ENCODE measurements around the gene SEMA3B. TPM values are rescaled to one million over a fixed set of nuclear protein-coding genes. Genes with fewer than 3 reads are reported as not detected.

Gene SEMA3B
- total and polyA plus RNA-seq, 7 experiments from 2014 or later, result 0.73 to 3.7 (median 1.4) TPM; not detected in 2

GRCh38 chr3:50245251-50245745 lies 23.6 kb upstream of the SEMA3B start:
- peak overlapping the region in 8 of 9 donors; percentile 80 to 96 (median 95) for H3K27ac Mint-ChIP-seq
- Histone ChIP-seq H3K27me3 (ENCODE audit: control insufficient read depth in 2 of 2, insufficient read depth in 2 of 2, low read length in 2 of 2) (no peaks in the 10 kb centered on the region), H3K36me3 (ENCODE audit: control insufficient read depth in 2 of 3, insufficient read depth in 3 of 3, low read length in 3 of 3) (peaks cover 0 to 33% (median 0%) of the 10 kb centered on the region in 3 experiments), H3K27ac (ENCODE audit: low read depth, low read length) (peak overlapping the region; percentile 88), H3K4me1 (ENCODE audit: control insufficient read depth in 2 of 2, insufficient read depth in 2 of 2, low read length in 2 of 2) (peaks cover 63 to 88% of the 10 kb centered on the region in 2 donors), H3K9me3 (ENCODE audit: control insufficient read depth in 2 of 3, low read length in 3 of 3) (no peaks in the 10 kb centered on the region), H3K4me3 (ENCODE audit: low read length) (peak overlapping the region; percentile 52)
- DNase-seq (no peak), ATAC-seq (no peak)
- no peaks in the 10 kb centered on the region for H3K9me3 Mint-ChIP-seq
- intact Hi-C loops (cut with micrococcal nuclease), result no loop called here
- peaks cover 53 to 88% (median 74%) of the 10 kb centered on the region in 7 donors for H3K4me1 Mint-ChIP-seq
- POLR2A ChIA-PET, result interaction anchor here (15.6 kb wide), 1 partner anchor 13 kb away, joined by 253 read pairs; the partner anchor contains the start of gene GNAI2
- CTCF ChIA-PET, result interaction anchor here (0.7 to 9.5 kb wide), 2 partner anchors 15 to 1456 kb away, joined by 7 to 211 read pairs; partner anchors contain the start of gene GNAI2
- H3K36me3 Mint-ChIP-seq, result peaks cover 0 to 8% (median 0%) of the 10 kb centered on the region in 5 donors
- peak overlapping the region; percentile 65 to 89 (median 82) for H3K4me3 Mint-ChIP-seq
- H3K27me3 Mint-ChIP-seq, result no peaks in the 10 kb centered on the region

GRCh38 chr3:50245831-50246516 lies 23.0 kb upstream of the SEMA3B start:
- Histone ChIP-seq H3K27ac (ENCODE audit: low read depth, low read length) (peak overlapping the region; percentile 88), H3K4me1 (ENCODE audit: control insufficient read depth in 2 of 2, insufficient read depth in 2 of 2, low read length in 2 of 2) (peaks cover 61 to 87% of the 10 kb centered on the region in 2 donors), H3K4me3 (ENCODE audit: low read length) (peak overlapping the region; percentile 52), H3K27me3 (ENCODE audit: control insufficient read depth in 2 of 2, insufficient read depth in 2 of 2, low read length in 2 of 2) (no peaks in the 10 kb centered on the region), H3K36me3 (ENCODE audit: control insufficient read depth in 2 of 3, insufficient read depth in 3 of 3, low read length in 3 of 3) (peaks cover 0 to 34% (median 0%) of the 10 kb centered on the region in 3 experiments), H3K9me3 (ENCODE audit: control insufficient read depth in 2 of 3, low read length in 3 of 3) (no peaks in the 10 kb centered on the region)
- H3K4me3 Mint-ChIP-seq, result peak overlapping the region; percentile 77 to 89 (median 82)
- no peaks in the 10 kb centered on the region for H3K27me3 Mint-ChIP-seq
- H3K27ac Mint-ChIP-seq, result peak overlapping the region; percentile 80 to 96 (median 95)
- peak; percentile 90 for ATAC-seq
- ChIA-PET CTCF (interaction anchor here (0.6 to 9.5 kb wide), 17 partner anchors 10 to 1681 kb away, joined by 3 to 211 read pairs (median 5); partner anchors contain the start of genes GNAI2 and IFRD2), POLR2A (interaction anchor here (0.7 to 15.6 kb wide), 7 partner anchors 14 to 1253 kb away, joined by 3 to 253 read pairs (median 5); partner anchors contain the start of gene GNAI2)
- intact Hi-C loops (cut with micrococcal nuclease), result loop anchor here (1.0 kb wide), 7 partner anchors 8 to 54 kb away; partner anchors contain the start of genes HYAL3 (in 2 of the 2) and NAA80 (in 2 of the 2)
- no peaks in the 10 kb centered on the region for H3K9me3 Mint-ChIP-seq
- DNase-seq, result peak; percentile 88 to 99 (median 94)
- H3K4me1 Mint-ChIP-seq, result peaks cover 57 to 90% (median 74%) of the 10 kb centered on the region in 7 donors
- peaks cover 0 to 9% (median 0%) of the 10 kb centered on the region in 5 donors for H3K36me3 Mint-ChIP-seq

GRCh38 chr3:50246517-50246954 lies 22.4 kb upstream of the SEMA3B start:
- intact Hi-C loops (cut with micrococcal nuclease), result loop anchor here (1.0 kb wide), 7 partner anchors 8 to 54 kb away; partner anchors contain the start of genes HYAL3 (in 2 of the 2) and NAA80 (in 2 of the 2)
- Histone ChIP-seq H3K4me3 (ENCODE audit: low read length) (peak overlapping the region; percentile 52), H3K27ac (ENCODE audit: low read depth, low read length) (peak overlapping the region; percentile 88), H3K27me3 (ENCODE audit: control insufficient read depth in 2 of 2, insufficient read depth in 2 of 2, low read length in 2 of 2) (no peaks in the 10 kb centered on the region), H3K9me3 (ENCODE audit: control insufficient read depth in 2 of 3, low read length in 3 of 3) (no peaks in the 10 kb centered on the region), H3K4me1 (ENCODE audit: control insufficient read depth in 2 of 2, insufficient read depth in 2 of 2, low read length in 2 of 2) (peaks cover 61 to 87% of the 10 kb centered on the region in 2 donors), H3K36me3 (ENCODE audit: control insufficient read depth in 2 of 3, insufficient read depth in 3 of 3, low read length in 3 of 3) (peaks cover 0 to 37% (median 0%) of the 10 kb centered on the region in 3 experiments)
- Mint-ChIP-seq H3K9me3 (no peaks in the 10 kb centered on the region), H3K36me3 (peaks cover 0 to 14% (median 0%) of the 10 kb centered on the region in 5 donors), H3K4me1 (peaks cover 55 to 90% (median 74%) of the 10 kb centered on the region in 7 donors), H3K27me3 (no peaks in the 10 kb centered on the region), H3K4me3 (peak overlapping the region; percentile 77 to 89 (median 82)), H3K27ac (peak overlapping the region; percentile 80 to 96 (median 95))
- POLR2A ChIA-PET, result interaction anchor here (0.6 to 15.6 kb wide), 13 partner anchors 8 to 1253 kb away, joined by 3 to 253 read pairs (median 4); partner anchors contain the start of genes GNAI2, HYAL3 and NAA80
- CTCF ChIA-PET, result interaction anchor here (0.6 to 9.5 kb wide), 17 partner anchors 9 to 1680 kb away, joined by 3 to 211 read pairs (median 5); partner anchors contain the start of genes GNAI2 and IFRD2
- DNase-seq (peak in 8 of 9 donors; percentile 78 to 91 (median 84)), ATAC-seq (peak; percentile 82)

- Mint-ChIP-seq H3K4me1 (peaks cover 48 to 76% (median 58%) of the 10 kb centered on the region in 7 donors), H3K4me3 (peak overlapping the region in 5 of 10 donors; percentile 13 to 47 (median 26)), H3K27ac (peak overlapping the region; percentile 44 to 96 (median 82)), H3K36me3 (peaks cover 0 to 16% (median 0%) of the 10 kb centered on the region in 5 donors), H3K27me3 (no peaks in the 10 kb centered on the region), H3K9me3 (no peaks in the 10 kb centered on the region)
- no peak for DNase-seq
- Histone ChIP-seq H3K9me3 (ENCODE audit: control insufficient read depth in 2 of 3, low read length in 3 of 3) (no peaks in the 10 kb centered on the region), H3K27me3 (ENCODE audit: control insufficient read depth in 2 of 2, insufficient read depth in 2 of 2, low read length in 2 of 2) (no peaks in the 10 kb centered on the region), H3K4me3 (ENCODE audit: low read length) (no peak overlapping the region), H3K4me1 (ENCODE audit: control insufficient read depth in 2 of 2, insufficient read depth in 2 of 2, low read length in 2 of 2) (peaks cover 43 to 72% of the 10 kb centered on the region in 2 donors), H3K36me3 (ENCODE audit: control insufficient read depth in 2 of 3, insufficient read depth in 3 of 3, low read length in 3 of 3) (peaks cover 6 to 55% (median 8%) of the 10 kb centered on the region in 3 experiments), H3K27ac (ENCODE audit: low read depth, low read length) (peak overlapping the region; percentile 88)
- POLR2A ChIA-PET, result interaction anchor here (0.8 to 15.6 kb wide), 5 partner anchors 8 to 89 kb away, joined by 3 to 253 read pairs (median 4); partner anchors contain the start of gene GNAI2
- CTCF ChIA-PET, result interaction anchor here (0.6 to 9.5 kb wide), 5 partner anchors 11 to 1005 kb away, joined by 3 to 211 read pairs (median 8); partner anchors contain the start of gene GNAI2
- ATAC-seq, result no peak
- intact Hi-C loops (cut with micrococcal nuclease), result no loop called here
Observed at GRCh38 chr3:50248387-50248786, 20.6 kb upstream of the SEMA3B start.

GRCh38 chr3:50249457-50249856 lies 19.5 kb upstream of the SEMA3B start:
- DNase-seq (no peak), ATAC-seq (no peak)
- intact Hi-C loops (cut with micrococcal nuclease), result no loop called here
- POLR2A ChIA-PET, result interaction anchor here (1.7 to 15.6 kb wide), 2 partner anchors 9 to 17 kb away, joined by 5 to 253 read pairs; partner anchors contain the start of gene GNAI2
- H3K4me1 ChIP-seq (ENCODE audit: control insufficient read depth in 2 of 2, insufficient read depth in 2 of 2, low read length in 2 of 2), result peaks cover 38 to 64% of the 10 kb centered on the region in 2 donors
- CTCF ChIA-PET, result interaction anchor here (1.3 to 2.3 kb wide), 5 partner anchors 10 to 57 kb away, joined by 4 to 12 read pairs (median 6); no protein-coding TSS in a partner anchor
- peaks cover 6 to 61% (median 8%) of the 10 kb centered on the region in 3 experiments for H3K36me3 ChIP-seq (ENCODE audit: control insufficient read depth in 2 of 3, insufficient read depth in 3 of 3, low read length in 3 of 3)
- peak overlapping the region; percentile 88 for H3K27ac ChIP-seq (ENCODE audit: low read depth, low read length)
- peaks cover 0 to 13% (median 0%) of the 10 kb centered on the region in 5 donors for H3K36me3 Mint-ChIP-seq
- peaks cover 37 to 71% (median 54%) of the 10 kb centered on the region in 7 donors for H3K4me1 Mint-ChIP-seq
- H3K27ac Mint-ChIP-seq, result peak overlapping the region in 5 of 9 donors; percentile 25 to 96 (median 59)
- H3K9me3 ChIP-seq (ENCODE audit: control insufficient read depth in 2 of 3, low read length in 3 of 3), result no peaks in the 10 kb centered on the region
- no peak overlapping the region for H3K4me3 ChIP-seq (ENCODE audit: low read length)
- H3K27me3 Mint-ChIP-seq, result no peaks in the 10 kb centered on the region
- H3K9me3 Mint-ChIP-seq, result no peaks in the 10 kb centered on the region
- H3K4me3 Mint-ChIP-seq, result no peak overlapping the region
- no peaks in the 10 kb centered on the region for H3K27me3 ChIP-seq (ENCODE audit: control insufficient read depth in 2 of 2, insufficient read depth in 2 of 2, low read length in 2 of 2)
